ENCODE results near the gene HAUS2. TPM values are rescaled to one million over a fixed set of nuclear protein-coding genes. Genes with fewer than 3 reads are reported as not detected.
A peak's percentile ranks its signal among the peaks of the same experiment; 100 is the strongest.

HAUS2 gene
- total RNA-seq, 5 donors from 2014 or later (not counting 1 experiment from before 2014, with no cell fraction given), result 13.1 to 21.8 (median 16.8) TPM

- no peaks in the 10 kb centered on the region for H3K9me3 Mint-ChIP-seq
- DNase-seq (no peak), ATAC-seq (replicated peaks in 1 of 4) (no peak)
- no peaks in the 10 kb centered on the region for H3K4me1 Mint-ChIP-seq
- no peaks in the 10 kb centered on the region for H3K9me3 ChIP-seq
- no peaks in the 10 kb centered on the region for H3K27me3 Mint-ChIP-seq
- POLR2A ChIA-PET, result no interaction called here
- no peak overlapping the region for H3K4me3 Mint-ChIP-seq
- no peaks in the 10 kb centered on the region for H3K4me1 ChIP-seq (ENCODE audit: control insufficient read depth in 1 of 2, extremely low read depth in 1 of 2, insufficient read depth in 2 of 2, low read length in 2 of 2)
- no peaks in the 10 kb centered on the region for H3K27me3 ChIP-seq (replicated peaks in 1 of 2; ENCODE audit: control insufficient read depth in 2 of 2, extremely low read depth in 1 of 2, insufficient read depth in 2 of 2, low read length in 1 of 2)
- no peaks in the 10 kb centered on the region for H3K36me3 Mint-ChIP-seq
- no peaks in the 10 kb centered on the region for H3K36me3 ChIP-seq (ENCODE audit: control insufficient read depth in 2 of 2, extremely low read depth in 1 of 2, insufficient read depth in 1 of 2, low read length in 1 of 2)
- H3K4me3 ChIP-seq (ENCODE audit: control insufficient read depth in 1 of 2, extremely low read depth in 1 of 2, low read length in 1 of 2), result no peak overlapping the region
- no peak overlapping the region for H3K27ac ChIP-seq (ENCODE audit: low read length)
- CTCF ChIA-PET, result no interaction called here
- 100% methylated on average over 4 of the region's 5 CpGs for WGBS (ENCODE audit: insufficient coverage)
- no peak overlapping the region for H3K27ac Mint-ChIP-seq
These were observed 42.1 kb downstream of the HAUS2 start for GRCh38 chr15:42590619-42591237.

DNA sequence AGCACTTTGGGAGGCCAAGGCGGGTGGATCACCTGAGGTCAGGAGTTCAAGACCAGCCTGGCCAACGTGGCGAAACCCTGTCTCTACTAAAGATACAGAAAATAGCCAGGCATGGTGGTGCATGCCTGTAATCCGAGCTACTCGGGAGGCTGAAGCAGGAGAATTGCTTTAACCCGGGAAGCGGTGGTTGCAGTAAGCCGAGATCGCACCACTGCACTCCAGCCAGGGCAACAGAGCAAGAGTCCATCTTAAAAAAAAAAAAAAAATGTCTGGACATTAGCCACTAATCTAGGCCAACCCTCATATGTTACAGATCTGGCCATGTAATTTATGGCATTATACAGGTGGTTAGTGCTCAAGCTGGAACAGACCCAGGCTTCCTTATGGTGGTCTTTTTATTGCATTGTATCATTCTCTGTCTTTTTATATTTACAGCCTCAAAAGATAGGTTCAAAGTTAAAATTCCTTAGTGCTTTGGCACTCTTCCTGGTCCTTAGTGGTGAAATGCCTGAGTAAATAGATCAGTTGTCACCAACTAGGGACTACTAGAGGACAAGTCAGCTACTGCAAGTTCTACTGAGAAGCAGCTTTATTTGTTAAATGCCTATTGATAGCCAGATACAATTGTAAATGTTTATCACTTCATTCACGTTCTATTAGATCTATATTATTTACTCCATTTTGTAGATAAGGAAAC, 42.7 kb downstream of the HAUS2 start:
- H3K27me3 Mint-ChIP-seq, result no peaks in the 10 kb centered on the region
- Histone ChIP-seq H3K36me3 (ENCODE audit: control insufficient read depth in 2 of 2, extremely low read depth in 1 of 2, insufficient read depth in 1 of 2, low read length in 1 of 2) (no peaks in the 10 kb centered on the region), H3K4me3 (ENCODE audit: control insufficient read depth in 1 of 2, extremely low read depth in 1 of 2, low read length in 1 of 2) (no peak overlapping the region), H3K9me3 (no peaks in the 10 kb centered on the region), H3K27me3 (replicated peaks in 1 of 2; ENCODE audit: control insufficient read depth in 2 of 2, extremely low read depth in 1 of 2, insufficient read depth in 2 of 2, low read length in 1 of 2) (no peaks in the 10 kb centered on the region), H3K4me1 (ENCODE audit: control insufficient read depth in 1 of 2, extremely low read depth in 1 of 2, insufficient read depth in 2 of 2, low read length in 2 of 2) (no peaks in the 10 kb centered on the region), H3K27ac (ENCODE audit: low read length) (no peak overlapping the region)
- 86% methylated on average over 5 of the region's 10 CpGs for WGBS (ENCODE audit: insufficient coverage)
- no peaks in the 10 kb centered on the region for H3K4me1 Mint-ChIP-seq
- ChIA-PET CTCF (interaction anchor here in 1 of 2 donors (0.6 to 0.7 kb wide), 2 partner anchors 19 to 25 kb away, joined by 3 to 4 read pairs; no protein-coding TSS in a partner anchor), POLR2A (interaction anchor here (0.5 to 0.7 kb wide), 2 partner anchors 28 to 828 kb away, joined by 4 to 5 read pairs; no protein-coding TSS in a partner anchor)
- DNase-seq (peak in 1 of 35 experiments; percentile 12), ATAC-seq (replicated peaks in 1 of 4) (no peak)
- no peaks in the 10 kb centered on the region for H3K36me3 Mint-ChIP-seq
- H3K27ac Mint-ChIP-seq, result no peak overlapping the region
- H3K4me3 Mint-ChIP-seq, result no peak overlapping the region
- H3K9me3 Mint-ChIP-seq, result no peaks in the 10 kb centered on the region

GRCh38 chr15:42592716-42593115, 44.1 kb downstream of the HAUS2 start:
- Histone ChIP-seq H3K36me3 (ENCODE audit: control insufficient read depth in 2 of 2, extremely low read depth in 1 of 2, insufficient read depth in 1 of 2, low read length in 1 of 2) (no peaks in the 10 kb centered on the region), H3K4me1 (ENCODE audit: control insufficient read depth in 1 of 2, extremely low read depth in 1 of 2, insufficient read depth in 2 of 2, low read length in 2 of 2) (no peaks in the 10 kb centered on the region), H3K9me3 (no peaks in the 10 kb centered on the region), H3K27ac (ENCODE audit: low read length) (no peak overlapping the region), H3K4me3 (ENCODE audit: control insufficient read depth in 1 of 2, extremely low read depth in 1 of 2, low read length in 1 of 2) (no peak overlapping the region), H3K27me3 (replicated peaks in 1 of 2; ENCODE audit: control insufficient read depth in 2 of 2, extremely low read depth in 1 of 2, insufficient read depth in 2 of 2, low read length in 1 of 2) (no peaks in the 10 kb centered on the region)
- no peaks in the 10 kb centered on the region for H3K27me3 Mint-ChIP-seq
- no peak overlapping the region for H3K4me3 Mint-ChIP-seq
- 100% methylated on average over 2 of the region's 3 CpGs for WGBS (ENCODE audit: insufficient coverage)
- CTCF ChIA-PET, result interaction anchor here in 1 of 2 donors (0.7 kb wide), 1 partner anchor 25 kb away, joined by 6 read pairs; no protein-coding TSS in a partner anchor
- no peaks in the 10 kb centered on the region for H3K36me3 Mint-ChIP-seq
- H3K27ac Mint-ChIP-seq, result no peak overlapping the region
- no peaks in the 10 kb centered on the region for H3K9me3 Mint-ChIP-seq
- DNase-seq (no peak), ATAC-seq (replicated peaks in 1 of 4) (no peak)
- POLR2A ChIA-PET, result no interaction called here
- H3K4me1 Mint-ChIP-seq, result no peaks in the 10 kb centered on the region

GRCh38 chr15:42593143-42593542, 44.5 kb downstream of the HAUS2 start:
- no CpG with 5 or more reads among the region's 4 CpGs for WGBS (ENCODE audit: insufficient coverage)
- ChIA-PET POLR2A (interaction anchor here in 1 of 2 donors (0.7 kb wide), 1 partner anchor 16 kb away, joined by 10 read pairs; no protein-coding TSS in a partner anchor), CTCF (no interaction called here)
- H3K27ac ChIP-seq (ENCODE audit: low read length), result no peak overlapping the region
- no peak for DNase-seq
- Mint-ChIP-seq H3K27ac (no peak overlapping the region), H3K4me1 (no peaks in the 10 kb centered on the region), H3K9me3 (no peaks in the 10 kb centered on the region), H3K36me3 (no peaks in the 10 kb centered on the region), H3K4me3 (no peak overlapping the region), H3K27me3 (no peaks in the 10 kb centered on the region)
- H3K36me3 ChIP-seq (ENCODE audit: control insufficient read depth in 2 of 2, extremely low read depth in 1 of 2, insufficient read depth in 1 of 2, low read length in 1 of 2), result no peaks in the 10 kb centered on the region
- no peak overlapping the region for H3K4me3 ChIP-seq (ENCODE audit: control insufficient read depth in 1 of 2, extremely low read depth in 1 of 2, low read length in 1 of 2)
- no peaks in the 10 kb centered on the region for H3K4me1 ChIP-seq (ENCODE audit: control insufficient read depth in 1 of 2, extremely low read depth in 1 of 2, insufficient read depth in 2 of 2, low read length in 2 of 2)
- H3K9me3 ChIP-seq, result no peaks in the 10 kb centered on the region
- no peak for ATAC-seq (replicated peaks in 1 of 4)
- H3K27me3 ChIP-seq (replicated peaks in 1 of 2; ENCODE audit: control insufficient read depth in 2 of 2, extremely low read depth in 1 of 2, insufficient read depth in 2 of 2, low read length in 1 of 2), result no peaks in the 10 kb centered on the region

GRCh38 chr15:42594095-42594494, 45.5 kb downstream of the HAUS2 start:
- WGBS (ENCODE audit: insufficient coverage), result 100% methylated on average over 2 of the region's 5 CpGs
- DNase-seq (no peak), ATAC-seq (replicated peaks in 1 of 4) (no peak)
- H3K27ac Mint-ChIP-seq, result no peak overlapping the region
- no peaks in the 10 kb centered on the region for H3K9me3 Mint-ChIP-seq
- Histone ChIP-seq H3K27ac (ENCODE audit: low read length) (no peak overlapping the region), H3K9me3 (no peaks in the 10 kb centered on the region), H3K4me3 (ENCODE audit: control insufficient read depth in 1 of 2, extremely low read depth in 1 of 2, low read length in 1 of 2) (no peak overlapping the region), H3K36me3 (ENCODE audit: control insufficient read depth in 2 of 2, extremely low read depth in 1 of 2, insufficient read depth in 1 of 2, low read length in 1 of 2) (no peaks in the 10 kb centered on the region), H3K4me1 (ENCODE audit: control insufficient read depth in 1 of 2, extremely low read depth in 1 of 2, insufficient read depth in 2 of 2, low read length in 2 of 2) (no peaks in the 10 kb centered on the region), H3K27me3 (replicated peaks in 1 of 2; ENCODE audit: control insufficient read depth in 2 of 2, extremely low read depth in 1 of 2, insufficient read depth in 2 of 2, low read length in 1 of 2) (no peaks in the 10 kb centered on the region)
- H3K4me3 Mint-ChIP-seq, result no peak overlapping the region
- ChIA-PET CTCF (interaction anchor here in 1 of 2 donors (0.6 kb wide), 1 partner anchor 21 kb away, joined by 7 read pairs; no protein-coding TSS in a partner anchor), POLR2A (no interaction called here)
- H3K4me1 Mint-ChIP-seq, result no peaks in the 10 kb centered on the region
- no peaks in the 10 kb centered on the region for H3K36me3 Mint-ChIP-seq
- H3K27me3 Mint-ChIP-seq, result no peaks in the 10 kb centered on the region

DNA sequence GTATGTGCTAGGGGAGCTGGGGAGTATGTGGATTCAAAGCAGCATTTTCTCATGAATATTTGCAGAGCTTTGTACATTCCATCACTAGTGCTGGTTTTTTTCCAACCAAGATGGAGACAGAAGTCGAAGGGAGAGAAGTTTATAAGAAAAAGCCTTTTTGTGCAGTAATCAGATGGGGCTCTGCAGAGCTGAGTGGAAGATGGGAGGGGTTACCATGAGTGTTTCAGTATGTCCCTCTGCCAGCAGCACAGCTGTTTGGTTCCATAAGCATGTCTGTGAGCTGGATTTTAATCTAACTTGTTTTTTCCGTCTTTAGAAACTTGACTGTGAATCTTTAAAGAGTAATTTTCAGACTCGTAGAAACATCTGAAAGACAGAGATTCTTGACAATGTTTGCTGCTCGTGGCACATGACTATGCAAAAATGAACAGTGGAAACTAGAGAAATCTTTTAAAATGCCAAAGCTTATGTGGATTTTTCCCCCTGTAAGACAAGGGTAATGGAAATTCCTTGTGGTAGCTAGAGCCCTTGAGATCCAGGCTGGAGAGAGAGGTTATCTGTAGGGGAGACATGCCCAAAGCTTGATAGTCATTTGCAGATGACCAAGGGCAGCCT, 47.1 kb downstream of the HAUS2 start:
- Histone ChIP-seq H3K4me3 (ENCODE audit: control insufficient read depth in 1 of 2, extremely low read depth in 1 of 2, low read length in 1 of 2) (no peak overlapping the region), H3K27me3 (replicated peaks in 1 of 2; ENCODE audit: control insufficient read depth in 2 of 2, extremely low read depth in 1 of 2, insufficient read depth in 2 of 2, low read length in 1 of 2) (no peaks in the 10 kb centered on the region), H3K4me1 (ENCODE audit: control insufficient read depth in 1 of 2, extremely low read depth in 1 of 2, insufficient read depth in 2 of 2, low read length in 2 of 2) (no peaks in the 10 kb centered on the region), H3K27ac (ENCODE audit: low read length) (no peak overlapping the region), H3K36me3 (ENCODE audit: control insufficient read depth in 2 of 2, extremely low read depth in 1 of 2, insufficient read depth in 1 of 2, low read length in 1 of 2) (no peaks in the 10 kb centered on the region), H3K9me3 (no peaks in the 10 kb centered on the region)
- WGBS (ENCODE audit: insufficient coverage), result 97% methylated on average over 3 of the region's 4 CpGs
- DNase-seq (no peak), ATAC-seq (replicated peaks in 1 of 4) (no peak)
- CTCF ChIA-PET, result interaction anchor here in 1 of 2 donors (1.0 kb wide), 1 partner anchor 14 kb away, joined by 3 read pairs; no protein-coding TSS in a partner anchor
- no peak overlapping the region for H3K4me3 Mint-ChIP-seq
- no peaks in the 10 kb centered on the region for H3K27me3 Mint-ChIP-seq
- peaks cover 6% of the 10 kb centered on the region for H3K36me3 Mint-ChIP-seq
- no peaks in the 10 kb centered on the region for H3K4me1 Mint-ChIP-seq
- H3K9me3 Mint-ChIP-seq, result no peaks in the 10 kb centered on the region
- no peak overlapping the region for H3K27ac Mint-ChIP-seq
- POLR2A ChIA-PET, result no interaction called here
